GM10248 (cell line): ENCODE results near the gene NUP85.

ENCODE experiments used
- CTCF ChIA-PET: fragments of 300-600 bp; sonication (Branson Sonifier 250); formaldehyde crosslinking; extraction: SDS; loops from one replicate; lab custom pipeline; 2021; ENCODE audit warnings: antibody characterized with exemption; lab: Yijun Ruan, JAX
- POLR2A ChIA-PET: fragments of 350-650 bp; sonication (Branson Sonifier 250); formaldehyde crosslinking; extraction: SDS; loops from one replicate; lab custom pipeline; 2020; ENCODE audit warnings: antibody characterized with exemption; lab: Yijun Ruan, JAX
- DNase-seq: peaks from one replicate; pipeline ENCODE4 v3.0.0; 2012; ENCODE audit errors: extremely low spot score
- CTCF ChIP-seq: IDR thresholded peaks from 2 replicates; pipeline ENCODE4 v1.5.1; 2012; ENCODE audit warnings: mild to moderate bottlenecking, low read depth; ENCODE audit errors: extremely low read depth, missing control alignments, control extremely low read depth

The NUP85 gene

GRCh38 chr17:75218131-75218530, 12.7 kb downstream of the NUP85 start:
- no peak for TF ChIP-seq CTCF
- no peak for DNase-seq
- ChIA-PET POLR2A (no interaction called here), CTCF (interaction anchor here (0.9 to 3.1 kb wide), 4 partner anchors 11 to 257 kb away, joined by 3 to 14 read pairs (median 8); partner anchors contain the start of gene MIF4GD)

- POLR2A ChIA-PET, result interaction anchor here (0.6 kb wide), 1 partner anchor 10 kb away, joined by 5 read pairs; no protein-coding TSS in a partner anchor
- TF ChIP-seq CTCF, result no peak
- CTCF ChIA-PET, result interaction anchor here (0.9 to 13.5 kb wide), 9 partner anchors 9 to 106 kb away, joined by 3 to 87 read pairs (median 4); partner anchors contain the start of genes GGA3, MIF4GD and MRPS7
- DNase-seq, result no peak
These were observed 14.3 kb downstream of the NUP85 start for GRCh38 chr17:75219815-75220214.

- TF ChIP-seq CTCF, result no peak
These were observed 19.5 kb downstream of the NUP85 start for GRCh38 chr17:75225016-75225415.

GRCh38 chr17:75227729-75228128, 22.2 kb downstream of the NUP85 start:
- ChIA-PET POLR2A (interaction anchor here (0.5 to 0.9 kb wide), 2 partner anchors 12 to 15 kb away, joined by 3 to 6 read pairs; no protein-coding TSS in a partner anchor), CTCF (interaction anchor here (1.6 to 13.5 kb wide), 4 partner anchors 8 to 185 kb away, joined by 4 to 87 read pairs (median 10); no protein-coding TSS in a partner anchor)
- no peak for TF ChIP-seq CTCF
- no peak for DNase-seq

More at GRCh38 chr17:75225016-75225415, 19.5 kb downstream of the NUP85 start:
- CTCF ChIA-PET, result interaction anchor here (1.2 to 13.5 kb wide), 3 partner anchors 10 to 46 kb away, joined by 3 to 87 read pairs (median 4); partner anchors contain the start of gene MIF4GD
- no peak for DNase-seq
- POLR2A ChIA-PET, result interaction anchor here (0.6 kb wide), 1 partner anchor 204 kb away, joined by 5 read pairs; no protein-coding TSS in a partner anchor

- CTCF ChIA-PET, result interaction anchor here (1.2 to 13.5 kb wide), 9 partner anchors 9 to 267 kb away, joined by 3 to 87 read pairs (median 5); partner anchors contain the start of gene NT5C
- TF ChIP-seq CTCF, result no peak
- no peak for DNase-seq
- POLR2A ChIA-PET, result interaction anchor here (0.5 to 0.9 kb wide), 2 partner anchors 12 to 16 kb away, joined by 3 to 6 read pairs; no protein-coding TSS in a partner anchor
These were observed 22.8 kb downstream of the NUP85 start for GRCh38 chr17:75228305-75228704.

- DNase-seq, result peak; percentile 8
- POLR2A ChIA-PET, result no interaction called here
- CTCF ChIA-PET, result interaction anchor here (1.2 to 13.5 kb wide), 9 partner anchors 9 to 267 kb away, joined by 3 to 87 read pairs (median 5); partner anchors contain the start of gene NT5C
- no peak for TF ChIP-seq CTCF
These were observed 23.4 kb downstream of the NUP85 start for GRCh38 chr17:75228847-75229246.
